ENCODE results near the gene ALK. TPM values are rescaled to one million over a fixed set of nuclear protein-coding genes. Genes with fewer than 3 reads are reported as not detected.

The ALK gene
- polyA plus RNA-seq, 12 donors, result 0.03 to 1.6 (median 0.12) TPM; not detected in 1

- DNase-seq, result no peak
These were observed 598.1 kb downstream of the ALK start for GRCh38 chr2:29323301-29323700.

GRCh38 chr2:29322011-29322410 lies 599.4 kb downstream of the ALK start:
- DNase-seq, result no peak

GRCh38 chr2:29317801-29318485 lies 603.4 kb downstream of the ALK start:
- DNase-seq, result no peak

- DNase-seq, result peak; percentile 12
These were observed 604.3 kb downstream of the ALK start for GRCh38 chr2:29317077-29317517.

GRCh38 chr2:29314816-29315571 lies 606.4 kb downstream of the ALK start:
- DNase-seq, result no peak

GRCh38 chr2:29311458-29311857 lies 609.9 kb downstream of the ALK start:
- DNase-seq, result no peak

- no peak for DNase-seq
These were observed 610.6 kb downstream of the ALK start for GRCh38 chr2:29310650-29311348.

- peak; percentile 43 for DNase-seq
These were observed 612.0 kb downstream of the ALK start for GRCh38 chr2:29309090-29310029.

- DNase-seq, result no peak
These were observed 613.0 kb downstream of the ALK start for GRCh38 chr2:29308366-29308765.

- no peak for DNase-seq
These were observed 613.9 kb downstream of the ALK start for GRCh38 chr2:29307519-29307918.

GRCh38 chr2:29305762-29306161 lies 615.6 kb downstream of the ALK start:
- DNase-seq, result no peak

- DNase-seq, result no peak
These were observed 616.9 kb downstream of the ALK start for GRCh38 chr2:29304399-29305060.

GRCh38 chr2:29296585-29296984 lies 624.8 kb downstream of the ALK start:
- no peak for DNase-seq

GRCh38 chr2:29295845-29296244 lies 625.5 kb downstream of the ALK start:
- no peak for DNase-seq

GRCh38 chr2:29293830-29294438 lies 627.5 kb downstream of the ALK start:
- DNase-seq, result peak; percentile 32

GRCh38 chr2:29290293-29291047 lies 630.9 kb downstream of the ALK start:
- DNase-seq, result no peak

GRCh38 chr2:29284671-29285070 lies 636.7 kb downstream of the ALK start:
- no peak for DNase-seq

- DNase-seq, result no peak
These were observed 639.5 kb downstream of the ALK start for GRCh38 chr2:29281916-29282247.

GRCh38 chr2:29281086-29281915 lies 640.1 kb downstream of the ALK start:
- peak; percentile 7 for DNase-seq
